Measurements from ENCODE around the gene LNPK.
"Not testable (repeated sequence)": the region's sequence is repeated elsewhere in the genome, so short reads cannot be mapped to it uniquely, and the experiment has no call there.

The LNPK gene

GRCh38 chr2:176002688-176003210 lies 682 bp upstream of the LNPK start:
- Histone ChIP-seq H3K27ac (peak overlapping the region; percentile 73 to 86), H3K4me3 (peak overlapping the region; percentile 76)
- no peak for DNase-seq (ENCODE audit: low spot score)
- no peak for TF ChIP-seq CTCF (IDR thresholded peaks at IDR 0.05)

GRCh38 chr2:176001281-176001915 lies 669 bp downstream of the LNPK start:
- DNase-seq (ENCODE audit: low spot score) = peak; percentile 71
- peak overlapping the region; percentile 76 for H3K4me3 ChIP-seq
- peak overlapping the region; percentile 73 to 86 for H3K27ac ChIP-seq
- TF ChIP-seq CTCF (IDR thresholded peaks at IDR 0.05) = no peak

GRCh38 chr2:175999283-175999819 lies 2.7 kb downstream of the LNPK start:
- no peak for TF ChIP-seq CTCF (IDR thresholded peaks at IDR 0.05)
- no peak overlapping the region for H3K27ac ChIP-seq

GRCh38 chr2:175990099-175990498 lies 12.0 kb downstream of the LNPK start:
- no peak overlapping the region for H3K4me3 ChIP-seq
- no peak for DNase-seq (ENCODE audit: low spot score)
- H3K27ac ChIP-seq = no peak overlapping the region
- no peak for TF ChIP-seq CTCF (IDR thresholded peaks at IDR 0.05)

More at GRCh38 chr2:175999283-175999819, 2.7 kb downstream of the LNPK start:
- no peak overlapping the region for H3K4me3 ChIP-seq
- DNase-seq (ENCODE audit: low spot score) = no peak

GRCh38 chr2:175987126-175987525 lies 14.9 kb downstream of the LNPK start:
- H3K27ac ChIP-seq; DNase-seq (ENCODE audit: low spot score); H3K4me3 ChIP-seq: not testable (repeated sequence)

- no peak overlapping the region for H3K27ac ChIP-seq
- DNase-seq (ENCODE audit: low spot score) = no peak
- no peak overlapping the region for H3K4me3 ChIP-seq
- no peak for TF ChIP-seq CTCF (IDR thresholded peaks at IDR 0.05)
These were observed 17.2 kb downstream of the LNPK start for GRCh38 chr2:175984846-175985245.

- no peak for DNase-seq (ENCODE audit: low spot score)
- Histone ChIP-seq H3K4me3 (no peak overlapping the region), H3K27ac (no peak overlapping the region)
- TF ChIP-seq CTCF (IDR thresholded peaks at IDR 0.05) = no peak
These were observed 20.5 kb downstream of the LNPK start for GRCh38 chr2:175981551-175981950.
